Fibroblast of skin of right quadriceps (primary cell): ENCODE measurements around the gene SERPINH1.
A peak's percentile ranks its signal among the peaks of the same experiment; 100 is the strongest.

ENCODE experiments used
- DNase-seq: peaks from one replicate; pipeline ENCODE4 v3.0.0-alpha.2; 2013

Gene SERPINH1

GRCh38 chr11:75557666-75558494 lies 4.2 kb upstream of the SERPINH1 start:
- DNase-seq, result peak; percentile 97

DNA sequence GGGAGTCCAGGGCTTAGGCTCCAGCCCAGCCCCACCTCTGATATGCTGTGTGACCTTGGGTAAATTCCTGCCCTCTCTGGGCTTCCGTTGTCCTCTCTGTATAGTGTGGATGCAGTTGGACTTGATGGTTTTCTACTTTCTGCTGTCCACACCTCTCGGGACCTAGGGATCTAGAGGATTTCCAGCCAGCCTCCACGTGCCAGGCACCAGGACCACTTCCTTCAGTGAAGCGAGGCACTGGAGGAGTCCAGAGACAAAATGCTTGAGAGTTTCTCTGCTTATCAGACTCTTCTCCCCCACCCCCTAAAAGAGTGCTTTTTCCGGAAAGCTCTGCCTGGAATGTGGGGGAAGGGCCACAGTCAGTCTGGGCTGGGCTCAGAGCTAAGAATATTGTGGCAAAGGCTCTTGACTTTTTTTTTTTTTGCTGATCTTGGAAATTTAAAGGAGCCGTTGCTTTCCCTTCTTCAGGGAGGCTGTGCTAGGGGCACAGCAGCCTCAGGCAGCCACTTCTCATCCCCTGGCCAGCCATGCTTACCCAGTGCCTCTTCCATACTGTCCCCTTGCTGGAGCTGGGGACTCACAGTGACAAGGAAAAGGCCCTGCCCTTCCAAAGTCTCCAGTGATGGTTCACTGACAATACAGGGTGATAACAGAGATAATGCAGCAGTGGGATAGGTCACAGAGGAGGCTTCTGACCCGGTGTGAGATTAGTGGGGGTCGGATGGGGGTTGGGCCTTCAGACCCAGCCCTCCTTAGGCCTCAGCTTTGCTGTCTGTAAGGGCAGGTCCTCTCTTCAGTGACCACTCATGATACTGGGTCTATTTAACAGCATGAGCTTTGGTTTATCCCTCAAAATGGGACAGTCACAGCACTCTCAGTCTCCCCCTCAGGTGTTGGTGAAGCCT lies 2.9 kb upstream of the SERPINH1 start:
- DNase-seq, result peak; percentile 96

GRCh38 chr11:75560644-75561043 lies 1.4 kb upstream of the SERPINH1 start:
- DNase-seq, result peak; percentile 57

GRCh38 chr11:75561426-75562047 lies 516 bp upstream of the SERPINH1 start:
- no peak for DNase-seq

DNA sequence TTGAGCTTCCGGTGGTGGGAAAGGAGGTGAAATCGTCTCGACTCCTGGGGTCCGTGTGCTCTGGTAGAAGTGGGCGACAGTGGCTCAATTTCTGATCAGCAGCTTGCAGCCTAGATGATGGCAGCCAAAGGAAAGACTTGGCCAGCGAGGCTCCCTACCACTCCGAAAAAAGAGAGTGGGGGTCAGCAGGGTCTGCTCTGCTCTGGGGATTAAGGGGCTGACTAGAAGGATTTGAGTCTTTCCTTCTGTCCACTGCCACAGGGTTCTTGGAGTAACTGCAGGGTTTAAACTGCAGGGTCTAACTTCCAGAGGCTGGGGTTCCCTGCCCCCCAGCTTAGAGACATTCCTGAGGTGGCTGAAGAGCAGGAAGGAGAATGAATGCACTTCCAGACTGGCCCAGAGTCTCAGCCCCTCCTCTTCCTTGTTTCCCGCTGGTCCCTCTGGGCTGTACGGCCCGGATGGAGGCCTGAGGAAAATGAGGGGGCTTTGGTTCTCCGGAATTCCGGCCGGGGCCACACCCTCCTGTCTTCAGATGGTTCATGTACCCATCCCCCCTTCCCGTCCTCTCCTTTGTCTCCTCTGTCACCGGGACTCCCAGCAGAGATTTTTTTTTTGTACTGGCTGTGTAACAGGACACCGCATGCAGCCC lies 907 bp downstream of the SERPINH1 start:
- peak; percentile 84 for DNase-seq

- no peak for DNase-seq
Observed at GRCh38 chr11:75563501-75563977, 1.5 kb downstream of the SERPINH1 start.

DNA sequence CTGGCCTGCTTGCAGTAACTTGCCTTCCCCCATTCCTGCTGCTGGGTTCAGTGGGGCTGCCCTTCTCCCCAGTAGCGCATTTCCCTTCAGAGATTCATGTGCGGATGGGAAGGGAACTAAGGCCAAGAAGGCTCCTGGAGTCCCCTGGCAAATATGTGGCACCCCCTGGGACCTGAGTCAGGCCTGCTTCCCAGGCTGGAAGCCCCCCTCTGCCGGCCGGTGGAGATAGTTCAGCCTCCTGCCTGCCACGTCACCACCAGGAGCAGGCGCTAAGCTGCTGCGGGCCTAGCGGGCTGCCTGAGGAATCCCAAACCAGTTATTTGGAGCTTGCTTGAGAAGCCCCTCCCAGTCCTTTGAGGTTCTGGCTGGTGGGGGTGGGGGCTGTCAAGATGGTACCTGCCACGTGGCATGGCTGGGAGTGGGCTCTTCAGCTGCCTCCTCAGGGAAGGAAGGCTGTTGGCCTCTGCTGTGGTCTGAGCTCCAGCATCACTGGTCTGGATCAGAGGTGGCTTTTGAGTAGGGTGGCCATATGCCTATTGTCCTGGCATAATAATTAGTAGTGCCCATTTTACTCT lies 2.0 kb downstream of the SERPINH1 start:
- peak; percentile 94 for DNase-seq

DNA sequence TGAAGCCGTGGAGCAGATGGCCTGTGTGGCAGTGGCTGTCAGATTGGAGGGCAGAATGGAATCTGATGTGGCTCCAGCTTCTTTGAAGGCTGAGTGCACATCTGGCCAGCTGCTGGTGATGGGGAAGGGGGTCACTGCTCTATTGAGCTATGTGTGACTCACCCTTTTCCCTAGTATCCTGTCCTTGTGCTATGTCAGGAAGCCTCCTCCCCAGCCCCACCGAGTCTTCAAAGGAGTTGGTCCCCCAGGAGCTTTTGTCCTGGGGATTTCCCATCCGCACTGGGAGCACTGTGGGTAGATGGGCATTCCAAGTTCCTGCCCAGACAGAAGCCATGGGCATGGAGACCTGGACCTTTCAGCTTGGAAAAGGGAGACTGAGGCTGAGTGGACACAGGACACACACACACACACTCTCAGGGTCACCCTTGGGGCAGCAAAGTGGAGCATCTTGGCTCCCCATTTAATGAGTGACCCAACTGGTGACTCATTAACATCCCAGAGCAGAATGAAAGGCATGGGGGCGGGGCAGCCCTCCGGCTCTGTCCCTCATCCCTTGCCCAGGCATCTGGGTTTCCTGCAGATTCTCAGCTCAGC lies 3.3 kb downstream of the SERPINH1 start:
- DNase-seq, result peak; percentile 74

- DNase-seq, result no peak
Observed at GRCh38 chr11:75565916-75566762, 4.1 kb downstream of the SERPINH1 start.

DNA sequence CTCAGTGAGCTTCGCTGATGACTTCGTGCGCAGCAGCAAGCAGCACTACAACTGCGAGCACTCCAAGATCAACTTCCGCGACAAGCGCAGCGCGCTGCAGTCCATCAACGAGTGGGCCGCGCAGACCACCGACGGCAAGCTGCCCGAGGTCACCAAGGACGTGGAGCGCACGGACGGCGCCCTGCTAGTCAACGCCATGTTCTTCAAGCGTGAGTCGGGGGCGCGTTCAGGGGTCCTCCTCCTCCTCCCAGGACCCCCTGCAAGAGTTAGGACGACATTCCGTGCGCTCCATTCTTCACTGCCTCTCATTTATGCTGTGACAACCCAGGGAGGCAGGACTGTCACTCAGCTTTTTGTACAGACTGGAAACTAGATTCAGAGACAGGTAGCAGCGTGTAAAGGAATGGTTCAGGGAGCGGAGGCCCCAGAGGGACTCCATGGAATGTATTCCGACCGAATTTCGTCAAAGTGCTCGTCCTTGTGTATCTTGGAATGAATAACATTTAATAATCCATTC lies 4.8 kb downstream of the SERPINH1 start:
- no peak for DNase-seq

GRCh38 chr11:75567971-75568370 lies 5.9 kb downstream of the SERPINH1 start:
- no peak for DNase-seq

- no peak for DNase-seq
Observed at GRCh38 chr11:75568616-75569219, 6.7 kb downstream of the SERPINH1 start.

- DNase-seq, result no peak
Observed at GRCh38 chr11:75570559-75571139, 8.6 kb downstream of the SERPINH1 start.

DNA sequence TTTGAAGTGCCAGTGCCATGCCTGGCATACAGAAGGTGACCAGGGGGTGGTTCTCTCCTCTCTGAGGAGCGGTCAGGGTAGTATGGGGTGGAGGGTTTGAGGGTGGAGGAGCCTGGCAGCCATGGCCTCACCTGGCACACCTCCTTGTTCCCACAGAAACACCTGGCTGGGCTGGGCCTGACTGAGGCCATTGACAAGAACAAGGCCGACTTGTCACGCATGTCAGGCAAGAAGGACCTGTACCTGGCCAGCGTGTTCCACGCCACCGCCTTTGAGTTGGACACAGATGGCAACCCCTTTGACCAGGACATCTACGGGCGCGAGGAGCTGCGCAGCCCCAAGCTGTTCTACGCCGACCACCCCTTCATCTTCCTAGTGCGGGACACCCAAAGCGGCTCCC lies 9.6 kb downstream of the SERPINH1 start:
- no peak for DNase-seq

DNA sequence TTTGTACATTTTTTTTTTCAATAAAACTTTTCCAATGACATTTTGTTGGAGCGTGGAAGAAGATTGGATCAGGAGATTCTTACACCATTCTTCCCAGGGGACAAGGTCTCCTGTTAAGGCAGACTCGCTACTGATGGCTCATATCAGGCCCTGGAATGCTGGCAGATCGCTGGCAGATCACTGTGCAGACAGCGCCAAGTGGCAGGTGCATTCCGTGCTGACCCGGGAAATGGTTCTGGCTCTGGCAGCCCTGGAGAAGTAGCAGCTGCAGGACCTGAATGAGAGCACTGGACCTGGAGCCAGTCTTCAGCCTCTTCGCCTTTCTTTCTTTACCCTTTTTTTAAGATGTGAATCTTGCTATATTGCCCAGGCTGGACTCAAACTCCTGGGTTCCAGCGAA lies 10.7 kb downstream of the SERPINH1 start:
- DNase-seq, result no peak

GRCh38 chr11:75574698-75575602 lies 12.9 kb downstream of the SERPINH1 start:
- DNase-seq, result no peak

GRCh38 chr11:75576017-75576416 lies 14.0 kb downstream of the SERPINH1 start:
- no peak for DNase-seq

DNA sequence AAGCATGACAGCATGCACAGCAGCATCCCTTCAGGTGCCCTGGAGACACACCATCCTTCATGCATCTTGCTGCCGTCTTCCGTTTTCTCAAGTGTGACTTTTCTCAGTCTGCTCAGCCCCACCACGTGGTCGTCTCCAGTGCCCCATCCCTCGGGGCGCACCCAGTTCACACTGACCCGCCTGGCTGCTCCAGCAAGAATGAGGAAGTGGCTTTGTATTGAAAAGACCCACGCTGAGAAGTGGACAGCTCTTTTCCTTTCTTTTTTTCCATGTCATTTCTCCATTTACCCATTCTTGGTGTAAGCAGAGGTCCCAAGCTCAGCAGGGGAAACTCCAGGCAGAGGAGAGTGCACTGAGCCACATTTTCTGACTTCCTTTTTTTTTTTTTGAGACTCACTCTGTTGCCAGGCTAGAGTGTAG lies 14.5 kb downstream of the SERPINH1 start:
- DNase-seq, result peak; percentile 57

DNA sequence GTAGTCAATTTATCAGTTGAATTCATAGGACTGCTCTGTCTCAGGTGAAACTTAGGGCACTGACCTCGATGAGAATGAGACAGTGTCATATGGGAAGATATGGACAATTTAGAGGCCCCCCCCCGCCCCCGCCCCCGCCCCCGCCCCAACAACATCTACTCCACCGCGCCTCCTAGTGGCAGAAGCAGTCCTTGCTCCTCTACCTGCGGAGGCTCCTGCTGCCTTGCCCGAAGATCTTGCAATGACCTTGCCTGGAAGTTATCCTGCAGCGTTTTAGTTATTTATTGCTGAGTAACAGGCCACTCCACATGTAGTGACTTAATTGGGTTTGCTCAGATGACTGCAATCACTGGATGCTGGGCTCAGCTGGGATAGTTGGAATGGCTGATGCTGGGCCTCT lies 15.2 kb downstream of the SERPINH1 start:
- DNase-seq, result peak; percentile 45
